ENCODE data around the gene NKAIN2. TPM values are rescaled to one million over a fixed set of nuclear protein-coding genes. Genes with fewer than 3 reads are reported as not detected.

The NKAIN2 gene
- total RNA-seq, 1 donor from 2014 or later: 4.0 TPM

DNA sequence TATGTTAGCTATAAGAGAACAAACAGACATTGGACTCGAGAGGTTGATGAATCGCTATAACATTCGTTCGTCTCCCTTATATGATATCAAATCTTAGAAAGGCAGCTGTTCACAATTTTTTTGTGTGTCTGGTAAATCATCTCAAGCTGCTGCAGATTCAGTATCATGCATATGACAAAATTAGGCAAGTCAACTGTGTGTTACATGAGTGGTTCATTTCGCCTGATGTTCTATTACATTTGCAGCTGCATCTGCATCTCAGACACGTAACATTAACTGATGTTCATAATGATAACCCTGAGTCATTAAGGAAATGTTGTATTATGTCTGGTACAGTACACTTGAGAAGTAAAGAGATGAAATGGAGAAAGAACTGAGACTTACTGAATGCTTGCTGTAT, 92.1 kb downstream of the NKAIN2 start:
- H3K9me3 Mint-ChIP-seq (ENCODE audit: low read depth): no peaks in the 10 kb centered on the region
- H3K36me3 Mint-ChIP-seq (ENCODE audit: low read depth): no peaks in the 10 kb centered on the region
- no peak for DNase-seq (ENCODE audit: low spot score)
- H3K27ac Mint-ChIP-seq (ENCODE audit: unreplicated experiment): no peak overlapping the region
- no peak overlapping the region for H3K4me3 Mint-ChIP-seq (ENCODE audit: unreplicated experiment)
- peaks cover 2% of the 10 kb centered on the region for H3K4me1 Mint-ChIP-seq (ENCODE audit: low read depth)
- TF ChIP-seq, protein P1, sequence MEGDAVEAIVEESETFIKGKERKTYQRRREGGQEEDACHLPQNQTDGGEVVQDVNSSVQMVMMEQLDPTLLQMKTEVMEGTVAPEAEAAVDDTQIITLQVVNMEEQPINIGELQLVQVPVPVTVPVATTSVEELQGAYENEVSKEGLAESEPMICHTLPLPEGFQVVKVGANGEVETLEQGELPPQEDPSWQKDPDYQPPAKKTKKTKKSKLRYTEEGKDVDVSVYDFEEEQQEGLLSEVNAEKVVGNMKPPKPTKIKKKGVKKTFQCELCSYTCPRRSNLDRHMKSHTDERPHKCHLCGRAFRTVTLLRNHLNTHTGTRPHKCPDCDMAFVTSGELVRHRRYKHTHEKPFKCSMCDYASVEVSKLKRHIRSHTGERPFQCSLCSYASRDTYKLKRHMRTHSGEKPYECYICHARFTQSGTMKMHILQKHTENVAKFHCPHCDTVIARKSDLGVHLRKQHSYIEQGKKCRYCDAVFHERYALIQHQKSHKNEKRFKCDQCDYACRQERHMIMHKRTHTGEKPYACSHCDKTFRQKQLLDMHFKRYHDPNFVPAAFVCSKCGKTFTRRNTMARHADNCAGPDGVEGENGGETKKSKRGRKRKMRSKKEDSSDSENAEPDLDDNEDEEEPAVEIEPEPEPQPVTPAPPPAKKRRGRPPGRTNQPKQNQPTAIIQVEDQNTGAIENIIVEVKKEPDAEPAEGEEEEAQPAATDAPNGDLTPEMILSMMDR (IDR thresholded peaks at IDR 0.05): no peak
- peaks cover 2% of the 10 kb centered on the region for H3K27me3 Mint-ChIP-seq (ENCODE audit: low read depth)

DNA sequence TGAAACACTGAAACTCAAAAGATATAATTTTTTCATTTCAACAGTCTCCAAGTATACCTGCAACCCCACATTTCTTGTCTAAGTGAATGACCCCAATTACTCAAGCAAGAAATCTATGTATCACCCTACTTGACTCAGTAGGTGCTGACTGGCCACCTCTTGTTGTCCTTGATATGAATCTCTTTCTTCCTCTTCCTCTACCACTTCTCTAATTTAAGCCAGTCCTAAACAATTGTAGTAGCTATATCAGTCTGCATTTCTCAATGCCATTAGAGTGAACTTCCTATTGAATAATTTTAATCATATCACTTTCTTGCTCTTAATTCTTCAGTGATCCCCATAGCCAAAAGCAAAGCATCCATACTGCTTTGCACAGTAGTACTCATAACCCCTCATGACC, 93.2 kb downstream of the NKAIN2 start:
- no peaks in the 10 kb centered on the region for H3K27me3 Mint-ChIP-seq (ENCODE audit: low read depth)
- H3K4me1 Mint-ChIP-seq (ENCODE audit: low read depth): peaks cover 12% of the 10 kb centered on the region

DNA sequence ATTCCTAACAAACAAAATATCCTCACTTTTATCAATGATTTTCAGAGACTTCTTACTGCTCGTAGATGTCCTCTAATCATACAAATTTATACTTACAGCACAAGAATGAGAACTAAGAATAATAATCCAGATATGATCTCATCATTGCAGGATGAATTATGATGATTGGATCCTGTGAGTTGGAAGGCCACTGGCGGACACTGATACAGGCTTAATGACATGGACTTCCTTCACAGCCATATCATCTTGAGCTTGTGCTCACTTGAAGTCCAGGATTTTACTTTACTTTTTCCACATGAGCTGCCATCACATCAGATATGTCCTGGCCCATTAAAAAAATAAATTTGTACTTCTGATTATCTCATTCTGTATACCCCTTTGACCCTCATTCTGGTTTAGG, 94.3 kb downstream of the NKAIN2 start:
- Mint-ChIP-seq H3K4me3 (ENCODE audit: unreplicated experiment) (no peak overlapping the region), H3K9me3 (ENCODE audit: low read depth) (no peaks in the 10 kb centered on the region), H3K27ac (ENCODE audit: unreplicated experiment) (no peak overlapping the region), H3K27me3 (ENCODE audit: low read depth) (no peaks in the 10 kb centered on the region), H3K4me1 (ENCODE audit: low read depth) (peaks cover 18% of the 10 kb centered on the region), H3K36me3 (ENCODE audit: low read depth) (no peaks in the 10 kb centered on the region)
- no peak for DNase-seq (ENCODE audit: low spot score)
- TF ChIP-seq, protein P1 (IDR thresholded peaks at IDR 0.05): no peak

More for the DNA sequence above, 93.2 kb downstream of the NKAIN2 start:
- Mint-ChIP-seq H3K9me3 (ENCODE audit: low read depth) (no peaks in the 10 kb centered on the region), H3K36me3 (ENCODE audit: low read depth) (no peaks in the 10 kb centered on the region), H3K4me3 (ENCODE audit: unreplicated experiment) (no peak overlapping the region), H3K27ac (ENCODE audit: unreplicated experiment) (no peak overlapping the region)
- TF ChIP-seq, protein P1 (IDR thresholded peaks at IDR 0.05): no peak
- DNase-seq (ENCODE audit: low spot score): no peak

DNA sequence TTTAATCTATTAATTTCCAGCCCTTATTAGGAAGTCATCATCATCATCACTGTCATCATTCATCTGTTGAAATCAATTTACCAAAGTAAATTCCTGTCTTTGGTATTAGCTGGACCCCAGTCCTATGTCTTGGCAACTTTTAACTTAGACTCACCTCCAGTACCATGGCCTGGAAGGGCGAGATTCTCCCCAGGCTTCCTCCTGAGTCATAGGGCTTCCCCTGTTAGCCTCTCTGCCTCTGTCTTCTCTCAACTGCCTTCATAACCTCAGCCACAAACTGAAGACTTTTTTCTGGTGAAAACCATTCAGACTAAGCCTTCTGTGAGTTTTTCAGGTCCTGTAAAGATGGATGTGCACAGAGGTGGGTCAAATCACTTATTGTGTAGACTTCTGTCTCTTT, 95.0 kb downstream of the NKAIN2 start:
- Mint-ChIP-seq H3K27me3 (ENCODE audit: low read depth) (no peaks in the 10 kb centered on the region), H3K36me3 (ENCODE audit: low read depth) (no peaks in the 10 kb centered on the region), H3K9me3 (ENCODE audit: low read depth) (no peaks in the 10 kb centered on the region), H3K4me3 (ENCODE audit: unreplicated experiment) (no peak overlapping the region), H3K4me1 (ENCODE audit: low read depth) (peaks cover 18% of the 10 kb centered on the region), H3K27ac (ENCODE audit: unreplicated experiment) (no peak overlapping the region)
- DNase-seq (ENCODE audit: low spot score): no peak
- TF ChIP-seq, protein P1 (IDR thresholded peaks at IDR 0.05): no peak

DNA sequence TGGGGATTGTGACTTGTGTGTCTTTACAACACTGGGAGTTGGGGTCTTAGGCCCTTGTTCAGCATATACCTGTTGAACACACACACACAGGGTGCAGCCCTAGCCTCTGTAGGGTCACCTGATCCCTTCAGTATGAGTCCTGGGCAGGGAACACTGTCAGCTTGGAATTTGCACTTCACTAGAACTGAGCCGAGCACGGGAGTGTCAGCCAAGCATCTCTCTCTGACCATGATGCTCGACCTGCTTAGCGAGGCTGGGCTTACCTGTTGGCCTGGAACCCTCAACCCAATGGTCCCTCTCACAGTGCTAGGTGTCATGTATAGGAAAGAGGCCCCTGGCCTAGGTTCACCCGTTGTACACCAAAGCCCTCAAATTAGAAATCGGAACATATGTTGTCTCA, 96.1 kb downstream of the NKAIN2 start:
- Mint-ChIP-seq H3K4me3 (ENCODE audit: unreplicated experiment) (no peak overlapping the region), H3K27me3 (ENCODE audit: low read depth) (no peaks in the 10 kb centered on the region), H3K4me1 (ENCODE audit: low read depth) (peaks cover 18% of the 10 kb centered on the region), H3K9me3 (ENCODE audit: low read depth) (no peaks in the 10 kb centered on the region), H3K36me3 (ENCODE audit: low read depth) (no peaks in the 10 kb centered on the region), H3K27ac (ENCODE audit: unreplicated experiment) (no peak overlapping the region)
- DNase-seq (ENCODE audit: low spot score): no peak
- TF ChIP-seq, protein P1 (IDR thresholded peaks at IDR 0.05): no peak
